ENCODE results near the gene ADSL.

ADSL gene

GRCh38 chr22:40415531-40416266 is 69.4 kb downstream of the ADSL start:
- in situ Hi-C loops (cut with HindIII; ENCODE audit: low sequenced_read_pairs), result no loop called here

- in situ Hi-C loops (cut with HindIII; ENCODE audit: low sequenced_read_pairs), result no loop called here
These were observed 69.9 kb downstream of the ADSL start for GRCh38 chr22:40416267-40416570.

DNA sequence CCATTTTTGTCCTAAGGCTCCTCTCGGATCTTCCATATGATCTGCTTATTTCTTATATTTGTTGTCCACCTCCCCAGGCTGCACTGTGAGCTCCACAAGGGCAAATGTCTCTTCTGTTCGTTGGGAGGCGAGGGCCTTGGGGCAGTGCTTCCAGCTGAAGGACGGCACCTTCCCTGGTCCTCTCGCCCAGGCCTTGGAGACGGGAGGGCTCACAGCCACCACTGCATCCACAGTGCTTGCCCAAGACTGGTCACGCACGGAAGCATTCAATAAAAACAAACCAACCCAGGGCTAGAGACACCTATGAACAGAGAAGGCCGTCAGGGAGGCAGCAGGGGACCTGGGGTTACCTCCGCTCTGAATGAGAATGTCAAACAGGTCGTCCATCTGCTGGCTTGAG is 70.3 kb downstream of the ADSL start:
- in situ Hi-C loops (cut with HindIII; ENCODE audit: low sequenced_read_pairs), result no loop called here

DNA sequence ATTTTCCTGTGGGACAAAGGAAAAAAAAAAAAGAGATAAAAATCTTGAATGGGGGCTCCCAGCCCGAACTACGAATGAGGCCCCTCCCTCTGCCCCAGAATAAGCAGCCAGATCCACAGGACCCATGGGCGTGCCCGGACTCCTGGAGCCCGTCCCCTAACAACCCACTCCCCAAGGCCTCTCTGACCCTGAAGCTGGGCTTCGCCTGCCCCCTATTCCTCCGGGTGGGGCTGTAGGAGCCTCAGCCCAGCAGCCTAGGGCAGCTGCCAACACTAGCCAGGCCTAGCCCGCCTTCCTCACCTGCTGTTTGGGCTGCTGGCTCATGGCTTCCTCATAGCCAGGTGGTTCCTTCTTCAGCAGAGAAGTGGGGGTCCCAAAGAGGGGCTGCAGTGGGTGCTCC is 70.7 kb downstream of the ADSL start:
- in situ Hi-C loops (cut with HindIII; ENCODE audit: low sequenced_read_pairs), result no loop called here

- in situ Hi-C loops (cut with HindIII; ENCODE audit: low sequenced_read_pairs), result no loop called here
These were observed 71.6 kb downstream of the ADSL start for GRCh38 chr22:40417881-40418280.

DNA sequence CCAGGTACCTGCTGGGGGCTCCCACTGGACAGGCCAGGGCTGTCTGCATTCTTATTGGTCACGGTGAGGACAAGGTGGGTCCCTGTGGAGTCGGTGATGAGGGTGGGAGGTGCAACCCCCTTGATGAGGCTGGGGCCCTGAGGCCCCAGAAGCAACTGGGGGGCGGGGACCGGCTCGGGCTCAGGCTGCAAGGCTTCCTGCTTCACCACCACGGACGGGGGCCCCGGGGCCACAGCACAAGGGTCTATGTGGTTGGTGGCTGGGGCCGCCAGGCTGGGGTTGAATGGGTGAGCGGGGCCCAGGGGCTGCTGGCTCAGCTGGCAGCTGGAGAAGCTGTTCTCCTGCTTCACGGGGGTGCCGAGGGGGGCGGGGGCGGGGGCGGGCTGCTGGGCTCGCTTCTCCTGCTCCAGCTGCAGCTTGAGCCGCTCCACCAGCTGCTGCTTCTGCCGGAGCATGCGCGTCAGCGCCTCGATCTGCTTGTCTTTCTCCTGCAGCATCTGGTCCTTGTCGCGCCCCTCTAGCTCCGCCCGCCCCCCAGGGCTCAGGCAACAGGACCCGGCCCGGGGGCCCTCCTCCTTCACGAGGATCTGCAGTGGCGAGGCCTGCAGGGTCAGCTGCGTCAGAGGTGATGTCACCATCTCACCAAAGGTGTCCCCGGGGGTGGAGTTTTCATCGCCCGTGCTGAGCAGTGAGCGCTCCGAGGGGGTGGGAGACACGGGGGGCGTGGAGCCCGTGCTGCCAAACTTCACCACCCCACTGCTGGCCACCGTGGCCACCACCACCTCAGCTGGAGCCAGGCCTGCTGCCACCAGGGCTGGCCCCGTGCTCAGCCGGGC is 72.3 kb downstream of the ADSL start:
- in situ Hi-C loops (cut with HindIII; ENCODE audit: low sequenced_read_pairs), result no loop called here

GRCh38 chr22:40419718-40420117 is 73.4 kb downstream of the ADSL start:
- in situ Hi-C loops (cut with HindIII; ENCODE audit: low sequenced_read_pairs), result no loop called here

DNA sequence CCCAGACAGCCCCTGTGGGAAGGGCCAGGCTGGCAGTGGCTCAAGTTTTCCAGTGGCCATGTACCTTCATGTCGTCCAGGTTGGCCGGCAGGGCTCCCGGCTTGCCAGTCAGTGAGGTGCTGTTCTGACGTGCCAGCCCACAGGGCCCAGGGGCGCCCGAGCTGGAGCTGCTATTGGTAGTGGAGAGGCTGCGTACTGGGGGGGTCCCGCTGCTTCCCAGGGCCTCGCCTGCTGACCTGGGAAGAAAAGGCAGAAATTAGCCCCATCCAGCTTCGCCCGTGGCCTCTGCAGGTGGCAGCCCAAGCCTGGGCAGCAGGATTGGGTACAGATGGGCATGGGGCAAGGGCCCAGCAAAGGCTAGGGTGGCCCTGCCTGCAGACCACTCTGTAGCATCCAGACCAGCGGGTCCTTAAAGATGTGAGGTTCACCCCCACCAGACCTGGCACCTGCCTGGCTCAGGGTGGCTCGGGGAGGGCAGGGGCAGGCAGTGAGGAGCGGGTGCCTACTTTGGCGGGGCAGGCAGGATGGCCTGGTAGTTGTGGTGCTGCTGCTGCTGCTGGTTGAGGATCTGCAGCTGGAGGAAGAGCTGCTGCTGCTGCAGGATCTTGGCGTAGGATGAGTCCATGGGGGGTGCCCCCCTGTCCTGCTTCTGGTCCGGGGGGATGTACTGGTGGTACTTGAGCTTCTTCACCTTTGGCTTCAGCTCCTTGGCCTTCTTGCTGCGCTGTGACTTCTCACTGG is 74.2 kb downstream of the ADSL start:
- in situ Hi-C loops (cut with HindIII; ENCODE audit: low sequenced_read_pairs), result no loop called here

DNA sequence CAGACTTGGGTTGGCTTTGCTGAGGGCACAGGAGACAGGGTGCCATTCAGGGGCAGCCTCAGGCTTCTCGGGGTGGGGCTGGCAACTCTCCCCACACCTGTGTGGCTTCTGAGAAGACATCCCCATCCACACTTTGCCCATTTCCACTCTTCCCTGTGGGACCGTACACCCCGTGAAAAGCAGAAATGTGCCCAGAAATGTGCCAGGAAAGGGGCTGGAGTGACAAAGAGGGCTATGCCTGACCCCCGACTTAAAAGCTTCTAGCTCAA is 74.7 kb downstream of the ADSL start:
- in situ Hi-C loops (cut with HindIII; ENCODE audit: low sequenced_read_pairs), result no loop called here

DNA sequence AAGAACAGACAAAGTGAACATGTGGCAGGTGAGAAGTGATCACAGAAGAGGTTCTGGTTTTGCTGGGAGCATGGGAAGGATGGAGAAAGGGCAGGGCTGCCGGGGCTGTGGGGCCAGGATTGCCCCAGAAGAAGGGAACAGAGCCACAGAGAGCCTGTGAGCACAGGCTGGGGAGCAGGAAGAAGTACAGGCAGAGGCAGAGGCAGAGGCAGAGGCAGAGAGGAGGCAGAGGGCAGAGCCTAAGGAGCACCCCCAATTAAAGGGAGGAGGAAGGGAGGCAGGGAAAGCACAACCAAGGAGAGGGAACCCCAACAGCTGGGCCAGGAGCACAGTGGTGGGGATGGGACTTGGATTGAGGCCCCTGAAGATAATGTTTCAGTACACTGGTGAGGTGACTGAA is 75.6 kb downstream of the ADSL start:
- in situ Hi-C loops (cut with HindIII; ENCODE audit: low sequenced_read_pairs), result no loop called here

GRCh38 chr22:40422558-40423309 is 76.4 kb downstream of the ADSL start:
- in situ Hi-C loops (cut with HindIII; ENCODE audit: low sequenced_read_pairs), result no loop called here

- in situ Hi-C loops (cut with HindIII; ENCODE audit: low sequenced_read_pairs), result no loop called here
These were observed 77.0 kb downstream of the ADSL start for GRCh38 chr22:40423310-40423688.

- in situ Hi-C loops (cut with HindIII; ENCODE audit: low sequenced_read_pairs), result no loop called here
These were observed 77.8 kb downstream of the ADSL start for GRCh38 chr22:40423882-40424640.

DNA sequence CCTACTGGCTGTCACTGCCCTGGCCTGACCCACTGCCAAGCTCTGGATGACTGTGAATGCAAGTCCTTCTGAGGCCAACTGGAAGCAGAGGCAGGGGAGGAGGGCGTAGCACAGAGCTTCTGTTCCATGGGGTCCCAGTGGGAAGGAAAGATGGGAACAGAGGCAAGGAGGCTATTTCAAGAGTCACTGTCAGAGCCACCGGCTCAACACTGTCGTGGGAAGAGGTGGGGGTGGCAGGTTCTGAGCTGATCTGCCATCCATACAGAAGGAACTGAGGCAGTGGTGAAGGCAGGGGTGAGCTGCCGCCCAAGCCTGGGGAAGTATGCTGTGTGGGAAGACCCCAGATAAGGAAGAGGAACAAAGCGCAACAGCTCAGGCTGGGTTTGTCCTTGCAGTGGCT is 78.8 kb downstream of the ADSL start:
- in situ Hi-C loops (cut with HindIII; ENCODE audit: low sequenced_read_pairs), result no loop called here

DNA sequence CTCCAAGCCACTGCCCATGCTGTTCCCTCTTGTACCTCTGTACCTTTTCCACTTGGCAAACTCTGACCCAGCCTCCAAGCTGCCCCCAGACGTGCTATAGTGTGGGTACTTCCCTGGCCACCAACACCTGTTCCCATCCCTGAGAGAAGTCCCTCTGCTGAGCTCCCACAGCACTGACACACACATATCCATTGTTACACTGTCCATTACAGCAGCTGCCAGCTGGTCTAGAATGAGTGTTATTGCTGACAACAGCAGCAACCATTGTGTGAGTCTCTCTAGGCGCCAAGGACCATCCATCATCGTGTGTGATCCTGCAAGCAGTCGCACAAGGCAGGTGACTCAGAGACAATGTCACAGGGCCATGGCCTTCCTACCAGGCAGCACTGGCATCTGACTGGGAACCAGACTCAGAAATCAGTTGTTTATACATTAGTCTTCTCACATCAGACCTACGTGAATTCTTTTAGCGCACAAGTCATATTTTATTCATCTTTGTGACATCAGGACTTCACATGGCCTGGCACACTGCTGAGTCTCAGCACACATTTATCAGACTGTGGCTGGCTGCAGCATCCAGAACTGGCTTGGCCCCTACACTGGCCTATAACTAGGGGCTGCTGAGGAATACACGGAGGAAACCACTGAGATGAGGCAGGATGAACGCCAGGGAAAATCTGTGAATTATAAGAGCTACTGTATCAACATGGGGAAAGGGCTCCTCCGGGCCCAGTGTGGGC is 80.5 kb downstream of the ADSL start:
- in situ Hi-C loops (cut with HindIII; ENCODE audit: low sequenced_read_pairs), result no loop called here

DNA sequence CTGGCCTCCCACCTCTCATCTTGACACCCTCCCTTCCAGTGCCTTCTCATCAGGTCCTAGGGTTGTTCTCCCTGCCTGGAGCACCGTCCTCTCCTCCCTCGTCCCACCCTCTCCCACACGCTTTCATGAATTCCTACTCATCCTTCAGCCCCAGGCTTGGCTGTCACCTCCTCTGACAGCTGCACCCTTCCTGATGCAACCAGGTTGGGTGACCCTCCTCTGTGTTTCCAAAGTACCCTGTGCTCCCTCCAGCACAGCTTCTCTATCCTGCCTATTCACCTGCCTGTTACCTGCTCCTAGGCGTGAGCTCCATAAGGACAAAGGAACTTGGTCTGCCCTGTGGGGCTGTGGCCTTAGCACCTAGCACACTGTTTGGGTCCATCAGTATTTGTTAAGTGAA is 82.5 kb downstream of the ADSL start:
- in situ Hi-C loops (cut with HindIII; ENCODE audit: low sequenced_read_pairs), result no loop called here

DNA sequence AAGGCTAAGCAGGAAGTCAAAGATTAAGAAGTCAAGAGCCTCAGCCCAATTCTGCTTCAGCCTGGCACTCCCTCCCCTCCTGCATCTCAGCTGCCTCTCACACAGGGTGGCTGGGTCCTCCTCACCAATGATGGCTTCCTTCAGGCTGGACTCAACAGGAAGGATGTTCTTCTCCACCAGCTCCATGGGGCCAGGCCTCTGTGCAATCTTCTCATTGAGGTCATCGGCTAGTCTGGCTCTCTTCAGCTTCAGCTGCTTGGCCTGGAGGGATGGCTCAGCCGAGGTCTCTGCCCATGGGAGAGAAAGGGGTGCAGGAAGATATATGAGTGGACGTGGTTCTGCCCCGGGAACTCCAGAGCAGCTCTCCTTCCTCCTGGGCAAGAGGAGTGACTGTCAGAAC is 83.2 kb downstream of the ADSL start:
- in situ Hi-C loops (cut with HindIII; ENCODE audit: low sequenced_read_pairs), result no loop called here

DNA sequence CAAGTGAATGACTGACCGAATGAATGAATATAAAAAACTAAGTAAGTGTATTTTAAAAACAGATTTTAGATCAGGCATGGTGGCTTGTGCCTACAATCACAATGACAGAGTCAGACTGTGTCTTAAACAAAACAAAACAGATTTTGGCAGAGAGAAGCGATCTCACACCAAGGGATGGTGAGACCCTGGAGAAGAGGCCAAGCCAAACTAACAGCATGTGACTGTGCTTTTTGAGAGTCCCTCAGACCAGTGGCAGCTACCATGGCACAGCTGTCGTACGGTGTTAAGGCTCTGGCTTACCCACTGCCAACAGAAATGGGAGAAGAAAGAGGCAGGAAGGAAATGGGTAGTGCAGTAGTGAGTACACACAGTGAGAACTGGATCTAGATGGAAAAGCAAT is 84.7 kb downstream of the ADSL start:
- in situ Hi-C loops (cut with HindIII; ENCODE audit: low sequenced_read_pairs), result no loop called here

DNA sequence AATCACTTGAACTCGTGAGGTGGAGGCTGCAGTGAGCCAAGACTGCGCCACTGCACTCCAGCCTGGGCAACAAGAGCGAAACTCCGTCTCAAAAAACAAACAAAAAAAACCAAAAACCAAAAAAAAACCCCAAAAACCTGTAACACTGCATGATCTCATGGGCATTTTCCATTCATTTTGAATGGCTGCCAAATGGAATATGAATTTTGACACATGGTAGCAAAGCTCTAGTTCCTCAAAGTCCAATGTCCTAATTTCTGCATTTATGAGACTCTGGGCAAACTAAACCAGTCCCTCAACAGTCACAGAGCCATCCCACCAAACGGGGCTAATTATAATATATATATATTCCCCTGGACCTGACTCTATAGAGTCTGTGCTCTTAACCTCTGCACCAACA is 85.9 kb downstream of the ADSL start:
- in situ Hi-C loops (cut with HindIII; ENCODE audit: low sequenced_read_pairs), result no loop called here

GRCh38 chr22:40432625-40433024 is 86.3 kb downstream of the ADSL start:
- in situ Hi-C loops (cut with HindIII; ENCODE audit: low sequenced_read_pairs), result no loop called here

All from DLD1 (cell line).